A549 (cell line): ENCODE results near the gene EIF6. TPM values are rescaled to one million over a fixed set of nuclear protein-coding genes. Genes with fewer than 3 reads are reported as not detected.

ENCODE experiments used
- ATAC-seq, 2 experiments: fragments of 200-7000 bp in 1 of 2; fragments of >200 bp in 1 of 2; cut with Nextera tagmentation in 1 of 2; cut with Tn5 transposase in 1 of 2; 3 replicates each; pipeline versions ENCODE4 v1.8.0 to v1.9.1; 2018 to 2020; ENCODE audit warnings: mild to moderate bottlenecking in 1 of 2, moderate library complexity in 1 of 2
- CTCF ChIA-PET: fragments of 300-600 bp; sonication (Branson Sonifier 250); formaldehyde crosslinking; extraction: SDS; loops from one replicate; lab custom pipeline; 2021; ENCODE audit warnings: antibody characterized with exemption, inconsistent platforms; lab: Yijun Ruan, JAX
- POLR2A ChIA-PET: fragments of 350-600 bp; formaldehyde crosslinking; extraction: SDS; loops from one replicate; lab custom pipeline; 2021; ENCODE audit warnings: antibody characterized with exemption, inconsistent platforms; lab: Yijun Ruan, JAX
- DNase-seq, 2 experiments: peaks; one replicate each; pipeline versions ENCODE4 v3.0.0 to v3.0.0-alpha.2; 2011 to 2016; ENCODE audit warnings: low read depth in 1 of 2, low spot score in 1 of 2
- FAIRE-seq: peaks from 2 replicates; lab custom pipeline; 2011; peaks lifted over from hg19 to GRCh38; lab: Jason Lieb, UNC
- H3K27ac ChIP-seq, 2 experiments: fragments of >200 bp; sonication (Bioruptor Twin); formaldehyde crosslinking; 3 replicates each; pipeline ENCODE4 v1.5.1; 2016 to 2017
- H3K4me1 ChIP-seq: fragments of >200 bp; sonication (Bioruptor Twin); formaldehyde crosslinking; 3 replicates; pipeline ENCODE4 v1.6.1; 2016
- H3K4me2 ChIP-seq: fragments of >200 bp; sonication (Bioruptor Twin); formaldehyde crosslinking; 3 replicates; pipeline ENCODE4 v1.6.1; 2016
- H3K4me3 ChIP-seq: fragments of >200 bp; sonication (Bioruptor Twin); formaldehyde crosslinking; 3 replicates; pipeline ENCODE4 v1.5.1; 2016
- H3K9me3 ChIP-seq: fragments of >200 bp; sonication (Bioruptor Twin); formaldehyde crosslinking; 3 replicates; pipeline ENCODE4 v1.6.1; 2016
- CHD4 ChIP-seq: fragments of 200-600 bp; sonication (generic); IDR thresholded peaks from 2 replicates; pipeline ENCODE4 v1.6.1; 2016; ENCODE audit warnings: antibody characterized with exemption, mild to moderate bottlenecking, borderline replicate concordance
- EHMT2 ChIP-seq: fragments of 200-600 bp; sonication (generic); IDR thresholded peaks from 2 replicates; pipeline ENCODE4 v1.6.1; 2016; ENCODE audit warnings: antibody characterized with exemption, low read depth, mild to moderate bottlenecking, moderate library complexity
- EP300 ChIP-seq, 2 experiments: fragments of >200 bp; sonication (Bioruptor Twin); formaldehyde crosslinking; IDR thresholded peaks; 2 replicates in 1 of 2; 3 replicates in 1 of 2; pipeline ENCODE4 v1.6.1; 2016 to 2017
- ESRRA ChIP-seq: fragments of 150-350 bp; IDR thresholded peaks from 2 replicates; pipeline ENCODE4 v1.6.1; 2014; ENCODE audit warnings: mild to moderate bottlenecking, low read length, borderline replicate concordance
- HOXB13 ChIP-seq: fragments of 250-450 bp; sonication (Bioruptor Pico); IDR thresholded peaks from 2 replicates; pipeline ENCODE4 v1.5.0; 2020; ENCODE audit warnings: low read depth, mild to moderate bottlenecking, moderate library complexity
- HOXB5 ChIP-seq: fragments of 250-450 bp; sonication (Bioruptor Pico); IDR thresholded peaks from 2 replicates; pipeline ENCODE4 v1.5.0; 2020; ENCODE audit warnings: mild to moderate bottlenecking, moderate library complexity
- JUN ChIP-seq, 2 experiments: fragments of >200 bp; sonication (Bioruptor Twin); formaldehyde crosslinking; IDR thresholded peaks; 2 replicates in 1 of 2; 3 replicates in 1 of 2; pipeline ENCODE4 v1.6.1; 2016 to 2017
- JUNB ChIP-seq: fragments of >200 bp; sonication (Bioruptor Twin); formaldehyde crosslinking; IDR thresholded peaks from 2 replicates; pipeline ENCODE4 v1.6.1; 2016
- MAFK ChIP-seq: fragments of 450-650 bp; IDR thresholded peaks from 2 replicates; pipeline ENCODE4 v1.6.1; 2014; ENCODE audit not compliant: partially characterized antibody
- MAZ ChIP-seq: fragments of 150-350 bp; IDR thresholded peaks from 2 replicates; pipeline ENCODE4 v1.6.1; 2014; ENCODE audit warnings: antibody characterized with exemption, low read depth, low read length, borderline replicate concordance
- MYC ChIP-seq: IDR thresholded peaks from 2 replicates; pipeline ENCODE4 v1.6.1; 2012; ENCODE audit warnings: mild to moderate bottlenecking, inconsistent platforms, low read length, improper control_type of control experiment, borderline replicate concordance
- NFE2L2 ChIP-seq: fragments of 150-350 bp; conservative IDR thresholded peaks from 2 replicates; pipeline ENCODE4 v1.6.1; 2014; ENCODE audit warnings: low read length
- NR3C1 ChIP-seq: fragments of >200 bp; sonication (Bioruptor Twin); formaldehyde crosslinking; IDR thresholded peaks from 3 replicates; pipeline ENCODE4 v1.6.1; 2017
- POLR2A ChIP-seq: IDR thresholded peaks from 2 replicates; pipeline ENCODE4 v1.6.1; 2012; ENCODE audit warnings: mild to moderate bottlenecking, low read length
- RAD21 ChIP-seq, 2 experiments: fragments of >200 bp in 1 of 2; sonication (Bioruptor Twin) in 1 of 2; formaldehyde crosslinking in 1 of 2; IDR thresholded peaks in 1 of 2; conservative IDR thresholded peaks in 1 of 2; 2 replicates in 1 of 2; 3 replicates in 1 of 2; pipeline ENCODE4 v1.6.1; 2012 to 2018; ENCODE audit warnings: inconsistent platforms in 1 of 2
- SMC3 ChIP-seq: fragments of >200 bp; sonication (Bioruptor Twin); formaldehyde crosslinking; IDR thresholded peaks from 3 replicates; pipeline ENCODE4 v1.6.1; 2018; ENCODE audit warnings: inconsistent platforms
- ZNF302 ChIP-seq: fragments of 250-450 bp; sonication (Bioruptor Pico); IDR thresholded peaks from 2 replicates; pipeline ENCODE4 v1.9.0; 2021; ENCODE audit warnings: inconsistent platforms, mild to moderate bottlenecking, moderate library complexity
- ZSCAN20 ChIP-seq: fragments of 250-450 bp; sonication (Bioruptor Pico); IDR thresholded peaks from 2 replicates; pipeline ENCODE4 v1.8.0; 2022; ENCODE audit warnings: mild to moderate bottlenecking, moderate library complexity
- WGBS: methylation state at CpG from one replicate; pipeline ENCODE4 v1.1.6; 2017; ENCODE audit errors: missing lambda C conversion rate; 5-methylcytosine and 5-hydroxymethylcytosine counted together
- polyA plus RNA-seq, 4 experiments: library from polyadenylated mRNA; depleted of rRNA in 3 of 4; stranded (reverse); fragments of >200 nt; fragmentation: RNase III in 1 of 4; extraction: RNeasy Plus Mini Kit Qiagen cat#74134 plus additional on column Dnase treatment in 1 of 4; gene quantifications; 2 replicates in 3 of 4; 3 replicates in 1 of 4; pipeline ENCODE4 v1.2.3, GENCODE V29; 2011 to 2017
- TF ChIP-seq, protein P1 (sequence below): IDR thresholded peaks from 2 replicates; pipeline ENCODE4 v1.6.1; 2012
- TF ChIP-seq, protein P2 (sequence below): fragments of >200 bp; sonication (Bioruptor Twin); formaldehyde crosslinking; IDR thresholded peaks from 3 replicates; pipeline ENCODE4 v1.5.1; 2016

The EIF6 gene
- polyA plus RNA-seq, 2 of the 4 experiments (the other 2 are of a cell fraction): 184 to 294 TPM

DNA sequence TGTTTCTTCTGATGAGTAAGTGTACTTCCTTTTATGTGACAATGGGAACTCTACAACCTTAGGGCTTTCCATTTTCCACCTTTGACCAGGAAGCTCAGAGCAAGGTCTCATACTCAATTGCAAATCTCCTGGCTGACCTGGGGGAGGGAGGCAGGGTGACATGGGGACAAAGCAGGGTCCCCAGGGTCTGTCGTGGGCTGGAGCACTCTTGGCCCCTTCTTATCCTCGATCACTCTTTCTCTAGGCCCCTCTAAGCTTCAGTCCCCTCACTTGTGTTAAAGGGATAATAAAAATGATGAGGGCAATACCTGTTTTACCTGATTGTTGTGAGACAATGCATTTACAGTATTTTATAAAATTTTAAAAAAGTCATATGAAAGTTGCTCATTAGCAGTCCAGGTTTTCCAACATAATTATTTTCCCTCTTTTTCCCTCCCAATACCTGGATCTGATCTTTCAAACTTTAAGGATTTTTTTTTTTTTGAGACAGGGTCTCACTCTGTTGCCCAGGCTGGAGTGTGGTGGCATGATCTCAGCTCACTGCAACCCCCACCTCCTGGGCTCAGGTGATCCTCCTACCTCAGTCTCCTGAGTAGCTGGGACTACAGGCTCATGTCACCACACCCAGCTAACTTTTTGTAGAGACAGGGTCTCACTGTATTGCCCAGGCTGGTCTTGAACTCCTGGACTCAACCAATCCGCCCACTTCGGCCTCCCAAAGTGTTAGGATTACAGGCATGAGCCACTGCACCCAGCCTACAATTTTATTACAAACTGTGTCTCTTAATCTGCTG is 16.1 kb upstream of the EIF6 start:
- H3K9me3 ChIP-seq: no peaks in the 10 kb centered on the region
- H3K27ac ChIP-seq: no peak overlapping the region
- ChIA-PET CTCF (interaction anchor here (0.8 to 14.7 kb wide), 12 partner anchors 12 to 336 kb away, joined by 3 to 267 read pairs (median 5); partner anchors contain the start of gene GDF5), POLR2A (interaction anchor here (0.5 kb wide), 1 partner anchor 37 kb away, joined by 4 read pairs; no protein-coding TSS in a partner anchor)
- no peak overlapping the region for H3K4me2 ChIP-seq
- peaks cover 40% of the 10 kb centered on the region for H3K4me1 ChIP-seq
- no peak for FAIRE-seq
- no peak for ATAC-seq
- TF ChIP-seq EHMT2: no peak
- TF ChIP-seq NFE2L2: no peak
- WGBS: 89% methylated on average over 4 of the region's 4 CpGs
- DNase-seq: no peak
- H3K4me3 ChIP-seq: no peak overlapping the region

DNA sequence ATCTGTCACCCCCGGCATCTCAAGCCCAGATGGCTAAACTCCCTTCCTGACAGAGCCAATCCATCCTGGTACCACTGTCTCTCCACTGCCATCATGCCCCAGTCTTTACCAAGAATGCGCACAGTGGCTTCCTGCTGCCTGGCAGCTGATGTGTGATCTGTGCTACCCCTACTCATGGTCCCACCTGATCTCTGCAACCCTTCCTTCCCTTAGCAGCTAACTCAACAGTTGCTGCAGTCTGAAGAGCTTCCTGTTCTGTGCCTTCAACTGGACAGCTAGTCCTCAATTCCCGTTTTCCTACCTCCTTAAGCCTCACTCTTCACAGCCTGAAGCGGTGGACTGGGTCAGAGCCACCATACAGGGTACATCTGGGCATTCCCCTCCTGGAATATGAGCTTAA is 15.2 kb upstream of the EIF6 start:
- ATAC-seq (no peak), FAIRE-seq (no peak), DNase-seq (no peak)
- Histone ChIP-seq H3K4me2 (no peak overlapping the region), H3K9me3 (no peaks in the 10 kb centered on the region), H3K4me1 (peaks cover 31% of the 10 kb centered on the region), H3K4me3 (no peak overlapping the region), H3K27ac (no peak overlapping the region)
- WGBS: 84% methylated on average over 4 of the region's 4 CpGs
- CTCF ChIA-PET: interaction anchor here (1.1 to 14.7 kb wide), 9 partner anchors 11 to 147 kb away, joined by 3 to 267 read pairs (median 6); partner anchors contain the start of gene GDF5
- TF ChIP-seq CHD4 (no peak), SMC3 (no peak), ZNF302 (CRISPR knock-in tag) (no peak)
- TF ChIP-seq, all 56 proteins: peak for 0
- POLR2A ChIA-PET: no interaction called here

DNA sequence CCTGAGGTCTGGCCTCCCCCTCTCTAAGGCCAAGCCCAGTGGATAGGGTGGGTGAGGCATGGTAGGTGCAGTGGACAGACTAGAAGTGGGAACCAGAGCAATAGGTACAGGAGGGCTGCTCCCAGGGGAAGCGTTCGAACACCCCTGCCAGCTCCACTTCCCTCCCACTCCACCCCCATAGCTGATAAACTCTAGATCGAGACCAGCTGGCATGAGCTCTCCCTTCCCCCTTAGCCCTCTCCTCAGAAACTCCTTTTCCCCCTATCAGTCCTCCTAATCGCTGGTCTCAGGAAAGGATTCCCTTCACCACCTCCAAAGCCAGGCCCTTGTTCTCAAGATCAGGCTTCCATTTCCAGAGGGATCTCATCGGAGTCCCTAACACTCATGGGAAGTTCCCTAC is 13.7 kb upstream of the EIF6 start:
- no peak for ATAC-seq
- no peak overlapping the region for H3K4me2 ChIP-seq
- CTCF ChIA-PET: interaction anchor here (1.2 to 14.7 kb wide), 7 partner anchors 9 to 321 kb away, joined by 3 to 267 read pairs (median 19); partner anchors contain the start of gene GDF5
- no peak overlapping the region for H3K4me3 ChIP-seq
- POLR2A ChIA-PET: no interaction called here
- H3K9me3 ChIP-seq: no peaks in the 10 kb centered on the region
- WGBS: 93% methylated on average over 5 of the region's 5 CpGs
- no peak for DNase-seq
- H3K27ac ChIP-seq: no peak overlapping the region
- FAIRE-seq: no peak
- peaks cover 16% of the 10 kb centered on the region for H3K4me1 ChIP-seq
- no peak for TF ChIP-seq MYC
- no peak for TF ChIP-seq NR3C1
- TF ChIP-seq ZNF302 (CRISPR knock-in tag): no peak
- TF ChIP-seq, protein P1, sequence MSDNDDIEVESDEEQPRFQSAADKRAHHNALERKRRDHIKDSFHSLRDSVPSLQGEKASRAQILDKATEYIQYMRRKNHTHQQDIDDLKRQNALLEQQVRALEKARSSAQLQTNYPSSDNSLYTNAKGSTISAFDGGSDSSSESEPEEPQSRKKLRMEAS: no peak
- no peak for TF ChIP-seq JUN (IDR thresholded peaks at IDR 0.05)
- TF ChIP-seq HOXB13 (CRISPR knock-in tag): no peak
- TF ChIP-seq POLR2A: no peak

DNA sequence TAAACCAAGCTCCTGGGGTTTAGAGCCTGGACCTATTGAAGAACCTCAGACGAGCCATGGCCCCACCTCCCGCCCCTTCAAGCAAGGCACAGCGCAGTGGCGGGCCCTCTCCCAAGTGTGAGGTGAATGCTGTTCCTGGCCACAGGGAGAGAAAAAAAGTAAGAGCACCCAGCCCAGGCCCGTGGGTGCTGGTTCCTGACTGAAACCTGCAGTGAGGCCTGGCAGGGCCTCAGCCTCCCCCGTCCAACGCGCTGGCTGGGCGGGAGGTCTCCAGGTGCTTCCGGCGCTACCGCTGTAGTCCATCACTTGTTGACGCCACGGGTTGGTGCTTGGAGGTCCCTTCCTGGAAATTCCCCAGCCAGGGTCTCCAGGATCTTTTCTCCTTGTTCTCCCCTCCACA is 13.2 kb upstream of the EIF6 start:
- POLR2A ChIA-PET: interaction anchor here (1.0 kb wide), 1 partner anchor 8 kb away, joined by 4 read pairs; no protein-coding TSS in a partner anchor
- WGBS: 93% methylated on average over 13 of the region's 14 CpGs
- FAIRE-seq (no peak), DNase-seq (no peak), ATAC-seq (no peak)
- Histone ChIP-seq H3K27ac (no peak overlapping the region), H3K4me1 (peaks cover 10% of the 10 kb centered on the region), H3K9me3 (no peaks in the 10 kb centered on the region), H3K4me2 (no peak overlapping the region), H3K4me3 (no peak overlapping the region)
- TF ChIP-seq ESRRA (no peak), RAD21 (conservative IDR thresholded peaks at IDR 0.05 in 1 of 2, IDR thresholded peaks at IDR 0.05 in 1 of 2) (no peak), JUNB (no peak), EP300 (IDR thresholded peaks at IDR 0.05) (no peak), EHMT2 (no peak), CHD4 (no peak), MAZ (no peak), MAFK (no peak), ZSCAN20 (CRISPR knock-in tag) (no peak), HOXB5 (no peak)
- TF ChIP-seq, protein P2, sequence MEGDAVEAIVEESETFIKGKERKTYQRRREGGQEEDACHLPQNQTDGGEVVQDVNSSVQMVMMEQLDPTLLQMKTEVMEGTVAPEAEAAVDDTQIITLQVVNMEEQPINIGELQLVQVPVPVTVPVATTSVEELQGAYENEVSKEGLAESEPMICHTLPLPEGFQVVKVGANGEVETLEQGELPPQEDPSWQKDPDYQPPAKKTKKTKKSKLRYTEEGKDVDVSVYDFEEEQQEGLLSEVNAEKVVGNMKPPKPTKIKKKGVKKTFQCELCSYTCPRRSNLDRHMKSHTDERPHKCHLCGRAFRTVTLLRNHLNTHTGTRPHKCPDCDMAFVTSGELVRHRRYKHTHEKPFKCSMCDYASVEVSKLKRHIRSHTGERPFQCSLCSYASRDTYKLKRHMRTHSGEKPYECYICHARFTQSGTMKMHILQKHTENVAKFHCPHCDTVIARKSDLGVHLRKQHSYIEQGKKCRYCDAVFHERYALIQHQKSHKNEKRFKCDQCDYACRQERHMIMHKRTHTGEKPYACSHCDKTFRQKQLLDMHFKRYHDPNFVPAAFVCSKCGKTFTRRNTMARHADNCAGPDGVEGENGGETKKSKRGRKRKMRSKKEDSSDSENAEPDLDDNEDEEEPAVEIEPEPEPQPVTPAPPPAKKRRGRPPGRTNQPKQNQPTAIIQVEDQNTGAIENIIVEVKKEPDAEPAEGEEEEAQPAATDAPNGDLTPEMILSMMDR: no peak
- CTCF ChIA-PET: interaction anchor here (0.9 to 14.7 kb wide), 7 partner anchors 9 to 321 kb away, joined by 3 to 267 read pairs (median 19); partner anchors contain the start of genes EDEM2 and GDF5
